ENCODE data around the gene EFTUD2. TPM values are rescaled to one million over a fixed set of nuclear protein-coding genes. Genes with fewer than 3 reads are reported as not detected.

EFTUD2 gene
- total RNA-seq, 1 donor from 2014 or later = 66.9 TPM

DNA sequence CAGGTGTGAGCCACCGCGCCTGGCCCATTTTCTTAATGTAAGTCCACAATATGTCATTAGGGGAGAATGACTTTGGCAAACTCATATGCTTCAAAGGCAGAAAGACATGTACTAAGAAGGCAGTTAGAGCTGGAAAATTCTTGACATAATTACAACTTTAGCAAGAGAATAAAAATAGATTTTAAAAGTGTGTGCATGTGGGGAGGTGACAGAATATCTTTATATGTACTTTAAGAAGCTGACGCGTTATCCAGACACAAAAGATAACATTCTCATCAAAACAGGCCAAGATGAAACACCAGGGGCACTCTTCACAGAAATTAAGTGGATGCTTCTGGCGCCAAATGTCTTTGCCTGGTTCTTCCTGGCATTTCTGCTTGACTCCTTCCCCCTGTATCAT, 97.4 kb downstream of the EFTUD2 start:
- ATAC-seq (ENCODE audit: poor library complexity) (no peak), DNase-seq (no peak)
- intact Hi-C loops (cut with DNase I) = no loop called here

Small RNA genes lying within 50 kb of the gene (microRNA-seq; reads per million reads assigned to microRNA genes)
- not detected for gene MIR6783

Other genes starting within 250 kb of the EFTUD2 start
- not detected for gene MEIOC, start 243.0 kb downstream of the EFTUD2 start, total RNA-seq
- 26.4 TPM for gene CCDC43, start 209.7 kb downstream of the EFTUD2 start, total RNA-seq
- 5.0 TPM for gene DBF4B, start 190.8 kb downstream of the EFTUD2 start, total RNA-seq
- 18.5 TPM for gene ADAM11, start 140.5 kb downstream of the EFTUD2 start, total RNA-seq
- 16.1 TPM for gene GJC1, start 69.2 kb downstream of the EFTUD2 start, total RNA-seq
- gene HIGD1B, start 51.6 kb downstream of the EFTUD2 start, total RNA-seq = 17.4 TPM
- 4.7 TPM for gene GFAP, start 16.1 kb upstream of the EFTUD2 start, total RNA-seq
- 1.8 TPM for gene KIF18B, start 48.3 kb upstream of the EFTUD2 start, total RNA-seq
- gene C1QL1, start 68.9 kb upstream of the EFTUD2 start, total RNA-seq = 7.3 TPM
- gene DCAKD, start 152.2 kb upstream of the EFTUD2 start, total RNA-seq = 25.3 TPM
- 84.5 TPM for gene NMT1, start 161.9 kb upstream of the EFTUD2 start, total RNA-seq
- gene PLCD3, start 233.1 kb upstream of the EFTUD2 start, total RNA-seq = 201 TPM
- 8.0 TPM for gene ACBD4, start 236.2 kb upstream of the EFTUD2 start, total RNA-seq
- 31.2 TPM for gene HEXIM1, start 249.0 kb upstream of the EFTUD2 start, total RNA-seq

Data from Right ventricle myocardium superior (tissue), 1 donor.